Inflammatory macrophage treated with lipopolysaccharide for 1 hour (primary cell): ENCODE data around the gene BRD1.
"Not testable (repeated sequence)": the region's sequence is repeated elsewhere in the genome, so short reads cannot be mapped to it uniquely, and the experiment has no call there.

ENCODE experiments used
- DNase-seq, 2 donors: peaks; one replicate each; pipeline ENCODE4 v3.0.0-alpha.2; 2020 to 2022

The BRD1 gene

GRCh38 chr22:49852898-49853894 is 25.5 kb upstream of the BRD1 start, which contains the start of gene ZBED4:
Gene ZBED4, plus strand, starts transcription at chr22:49853844. Its CDS starts 29,819 bp downstream, at chr22:49883663.
- peak; percentile 96 to 100 for DNase-seq

GRCh38 chr22:49852568-49852897 is 24.9 kb upstream of the BRD1 start:
- not testable (repeated sequence) for DNase-seq

GRCh38 chr22:49850959-49851802 is 23.5 kb upstream of the BRD1 start:
- no peak for DNase-seq

GRCh38 chr22:49850021-49850911 is 22.6 kb upstream of the BRD1 start:
- DNase-seq = no peak

GRCh38 chr22:49849161-49850020 is 21.7 kb upstream of the BRD1 start:
- DNase-seq = no peak

GRCh38 chr22:49848690-49849160 is 21.1 kb upstream of the BRD1 start:
- peak in 1 of 2 donors; percentile 17 for DNase-seq

- DNase-seq = peak in 1 of 2 donors; percentile 67
These were observed 20.3 kb upstream of the BRD1 start for GRCh38 chr22:49847751-49848689.

- no peak for DNase-seq
These were observed 18.2 kb upstream of the BRD1 start for GRCh38 chr22:49845666-49846459.

- DNase-seq = no peak
These were observed 17.6 kb upstream of the BRD1 start for GRCh38 chr22:49845241-49845640.

- peak; percentile 44 to 70 for DNase-seq
These were observed 11.4 kb upstream of the BRD1 start for GRCh38 chr22:49838771-49839717.

GRCh38 chr22:49833340-49834007 is 5.8 kb upstream of the BRD1 start:
- DNase-seq = no peak

- DNase-seq = no peak
These were observed 1.6 kb upstream of the BRD1 start for GRCh38 chr22:49829044-49829853.

- DNase-seq = no peak
These were observed 909 bp upstream of the BRD1 start for GRCh38 chr22:49828599-49828965.

GRCh38 chr22:49827271-49827852 is 311 bp downstream of the BRD1 start:
- peak in 1 of 2 donors; percentile 37 for DNase-seq

- DNase-seq = peak; percentile 49 to 51
These were observed 936 bp downstream of the BRD1 start for GRCh38 chr22:49826603-49827270.
